ENCODE data around the gene EPN2. TPM values are rescaled to one million over a fixed set of nuclear protein-coding genes. Genes with fewer than 3 reads are reported as not detected.

The EPN2 gene
- total and polyA plus RNA-seq, 10 of the 15 experiments (the other 5 are each of a cell fraction or from before 2014, with no cell fraction given): 0.26 to 8.4 (median 4.7) TPM

- intact Hi-C loops (cut with micrococcal nuclease; ENCODE audit: unreplicated experiment): no loop called here
Observed at GRCh38 chr17:19242926-19243325, 5.8 kb downstream of the EPN2 start.

GRCh38 chr17:19243838-19244237, 6.7 kb downstream of the EPN2 start:
- Histone ChIP-seq H3K9ac (ENCODE audit: control insufficient read depth, insufficient read depth, low read length) (no peak overlapping the region), H3K27ac (ENCODE audit: control insufficient read depth, insufficient read depth) (no peak overlapping the region), H3K79me2 (ENCODE audit: control insufficient read depth, insufficient read depth, low read length) (no peaks in the 10 kb centered on the region), H4K20me1 (ENCODE audit: control insufficient read depth, insufficient read depth) (no peaks in the 10 kb centered on the region; the same call in 1 of the 2 replicates), H3K4me2 (ENCODE audit: control insufficient read depth, insufficient read depth) (no peak overlapping the region), H3K4me3 (no peak overlapping the region), H3K9me3 (replicated peaks; ENCODE audit: control insufficient read depth, insufficient read depth, low read length) (no peaks in the 10 kb centered on the region), H3K27me3 (replicated peaks in 1 of 2; ENCODE audit: control insufficient read depth in 2 of 2, insufficient read depth in 2 of 2, low read length in 1 of 2) (no peaks in the 10 kb centered on the region; a peak in 1 of 4 replicates), H2AFZ (ENCODE audit: control insufficient read depth, low read depth, low read length) (no peak overlapping the region), H3K4me1 (ENCODE audit: control insufficient read depth, insufficient read depth, low read length) (no peaks in the 10 kb centered on the region), H3K36me3 (ENCODE audit: control insufficient read depth in 2 of 2, insufficient read depth in 2 of 2, low read length in 1 of 2) (no peaks in the 10 kb centered on the region)
- SMC1A ChIA-PET (ENCODE audit: uncharacterized antibody, unreplicated experiment): no interaction called here
- POLR2A ChIA-PET: no interaction called here
- TF ChIP-seq SREBF2 (IDR thresholded peaks at IDR 0.05; ENCODE audit: low read length) (no peak), PML (IDR thresholded peaks at IDR 0.05; ENCODE audit: low read length) (no peak), WRNIP1 (IDR thresholded peaks at IDR 0.05; ENCODE audit: borderline replicate concordance, low read depth, low read length) (no peak), ZSCAN29 (IDR thresholded peaks at IDR 0.05) (no peak)
- in situ Hi-C loops (cut with MboI) (no loop called here), intact Hi-C loops (cut with micrococcal nuclease; ENCODE audit: unreplicated experiment) (no loop called here)
- no peak for ATAC-seq
- 29% methylated on average over 1 of the region's 1 CpG for WGBS (ENCODE audit: insufficient coverage, insufficient replicate concordance, low lambda C conversion rate, missing lambda C conversion rate)
- no peak for FAIRE-seq
- DNase-seq (ENCODE audit: low read depth, low spot score): no peak
- RAD21 ChIA-PET (ENCODE audit: unreplicated experiment): no interaction called here
- CTCF ChIA-PET: no interaction called here
- no TSS peak for BruUV-seq (replicated peaks)

More at GRCh38 chr17:19242926-19243325, 5.8 kb downstream of the EPN2 start:
- WGBS (ENCODE audit: insufficient coverage, insufficient replicate concordance, low lambda C conversion rate, missing lambda C conversion rate): 72% methylated on average over 7 of the region's 7 CpGs
- Histone ChIP-seq H2AFZ (ENCODE audit: control insufficient read depth, low read depth, low read length) (no peak overlapping the region), H3K9ac (ENCODE audit: control insufficient read depth, insufficient read depth, low read length) (no peak overlapping the region), H3K4me3 (no peak overlapping the region), H3K4me2 (ENCODE audit: control insufficient read depth, insufficient read depth) (no peak overlapping the region), H3K9me3 (replicated peaks; ENCODE audit: control insufficient read depth, insufficient read depth, low read length) (no peaks in the 10 kb centered on the region), H4K20me1 (ENCODE audit: control insufficient read depth, insufficient read depth) (no peaks in the 10 kb centered on the region), H3K27ac (ENCODE audit: control insufficient read depth, insufficient read depth) (no peak overlapping the region), H3K27me3 (replicated peaks in 1 of 2; ENCODE audit: control insufficient read depth in 2 of 2, insufficient read depth in 2 of 2, low read length in 1 of 2) (no peaks in the 10 kb centered on the region; a peak in 2 of 4 replicates), H3K36me3 (ENCODE audit: control insufficient read depth in 2 of 2, insufficient read depth in 2 of 2, low read length in 1 of 2) (no peaks in the 10 kb centered on the region), H3K4me1 (ENCODE audit: control insufficient read depth, insufficient read depth, low read length) (peaks cover 4% of the 10 kb centered on the region; the same call in 1 of the 2 replicates), H3K79me2 (ENCODE audit: control insufficient read depth, insufficient read depth, low read length) (no peaks in the 10 kb centered on the region)
- no peak for TF ChIP-seq NFYB (IDR thresholded peaks at IDR 0.05; ENCODE audit: insufficient read depth, low read depth, low read length)
- no peak for TF ChIP-seq RUNX3 (IDR thresholded peaks at IDR 0.05; ENCODE audit: low read length)
- TF ChIP-seq PBX3 (IDR thresholded peaks at IDR 0.05; ENCODE audit: insufficient replicate concordance, low read depth, low read length): no peak
- no peak for TF ChIP-seq FOXK2 (IDR thresholded peaks at IDR 0.05)
- TF ChIP-seq MXI1 (IDR thresholded peaks at IDR 0.05; ENCODE audit: low read depth, low read length): no peak
- RAD21 ChIA-PET (ENCODE audit: unreplicated experiment): no interaction called here
- SMC1A ChIA-PET (ENCODE audit: uncharacterized antibody, unreplicated experiment): interaction anchor here (0.6 kb wide), 1 partner anchor 652 kb away, joined by 3 read pairs; no protein-coding TSS in a partner anchor
- POLR2A ChIA-PET: no interaction called here
- DNase-seq (ENCODE audit: low read depth, low spot score) (no peak), FAIRE-seq (no peak), ATAC-seq (no peak)
- in situ Hi-C loops (cut with MboI): no loop called here
- no TSS peak for BruUV-seq (replicated peaks)
- CTCF ChIA-PET: no interaction called here

All from GM12878 (cell line).